GM18858 (cell line): ENCODE data around the gene UTP15.

Source experiments
- ATAC-seq: cut with Tn5 transposase; IDR thresholded peaks from one replicate; pipeline ENCODE4 v1.9.1; 2021; ENCODE audit not compliant: unreplicated experiment

UTP15 gene, protein sequence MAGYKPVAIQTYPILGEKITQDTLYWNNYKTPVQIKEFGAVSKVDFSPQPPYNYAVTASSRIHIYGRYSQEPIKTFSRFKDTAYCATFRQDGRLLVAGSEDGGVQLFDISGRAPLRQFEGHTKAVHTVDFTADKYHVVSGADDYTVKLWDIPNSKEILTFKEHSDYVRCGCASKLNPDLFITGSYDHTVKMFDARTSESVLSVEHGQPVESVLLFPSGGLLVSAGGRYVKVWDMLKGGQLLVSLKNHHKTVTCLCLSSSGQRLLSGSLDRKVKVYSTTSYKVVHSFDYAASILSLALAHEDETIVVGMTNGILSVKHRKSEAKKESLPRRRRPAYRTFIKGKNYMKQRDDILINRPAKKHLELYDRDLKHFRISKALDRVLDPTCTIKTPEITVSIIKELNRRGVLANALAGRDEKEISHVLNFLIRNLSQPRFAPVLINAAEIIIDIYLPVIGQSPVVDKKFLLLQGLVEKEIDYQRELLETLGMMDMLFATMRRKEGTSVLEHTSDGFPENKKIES

DNA sequence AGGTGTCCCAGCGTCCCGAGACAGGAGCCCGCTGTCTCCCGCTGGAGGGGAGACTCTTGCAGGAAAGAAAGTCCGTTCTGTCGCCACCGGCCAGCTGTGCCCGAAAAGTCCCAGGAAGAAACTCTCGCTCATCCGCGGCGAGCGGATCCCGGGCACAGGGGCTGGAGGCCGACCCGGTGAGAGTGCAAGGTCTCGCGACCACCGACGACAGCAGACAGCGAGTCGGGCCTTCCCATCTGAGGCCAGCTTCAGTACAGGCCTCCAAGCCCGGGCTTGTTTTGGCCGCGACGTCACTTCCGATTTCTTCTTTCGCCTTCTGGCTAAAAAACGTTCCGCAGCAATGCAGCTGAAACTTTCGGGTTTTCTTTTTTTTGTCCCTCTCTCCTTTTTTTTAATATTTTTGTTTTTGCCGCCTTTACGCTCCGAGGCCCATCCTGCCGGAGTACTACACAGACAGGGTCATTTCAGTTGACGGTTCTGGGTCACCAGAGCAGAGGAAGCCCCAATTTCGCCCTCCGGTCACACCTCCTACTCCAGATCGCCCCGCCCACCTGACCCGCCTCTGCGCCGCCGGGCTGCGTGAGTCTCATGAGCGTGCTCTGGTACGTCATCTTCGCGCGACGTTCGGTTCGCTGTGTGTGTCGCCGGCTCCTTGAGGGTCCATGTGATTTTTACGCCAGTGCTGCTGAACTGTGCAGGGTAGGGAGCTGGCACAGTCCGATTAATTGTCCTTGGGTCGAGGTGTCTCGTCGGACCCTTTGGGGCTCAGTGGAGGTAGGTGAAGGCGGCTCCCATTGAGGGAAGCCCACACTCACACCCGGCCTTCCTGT lies at the start of gene UTP15, which contains the start of gene ANKRA2:
Gene UTP15, plus strand, starts transcription at position 605 of the 830 bp plus-strand sequence. CDS start 1,602 bp downstream, outside the sequence.
Gene ANKRA2, minus strand, starts transcription at position 501 of the 830 bp plus-strand sequence. CDS start 2,758 bp downstream, outside the sequence.
- peak; percentile 72 for ATAC-seq

DNA sequence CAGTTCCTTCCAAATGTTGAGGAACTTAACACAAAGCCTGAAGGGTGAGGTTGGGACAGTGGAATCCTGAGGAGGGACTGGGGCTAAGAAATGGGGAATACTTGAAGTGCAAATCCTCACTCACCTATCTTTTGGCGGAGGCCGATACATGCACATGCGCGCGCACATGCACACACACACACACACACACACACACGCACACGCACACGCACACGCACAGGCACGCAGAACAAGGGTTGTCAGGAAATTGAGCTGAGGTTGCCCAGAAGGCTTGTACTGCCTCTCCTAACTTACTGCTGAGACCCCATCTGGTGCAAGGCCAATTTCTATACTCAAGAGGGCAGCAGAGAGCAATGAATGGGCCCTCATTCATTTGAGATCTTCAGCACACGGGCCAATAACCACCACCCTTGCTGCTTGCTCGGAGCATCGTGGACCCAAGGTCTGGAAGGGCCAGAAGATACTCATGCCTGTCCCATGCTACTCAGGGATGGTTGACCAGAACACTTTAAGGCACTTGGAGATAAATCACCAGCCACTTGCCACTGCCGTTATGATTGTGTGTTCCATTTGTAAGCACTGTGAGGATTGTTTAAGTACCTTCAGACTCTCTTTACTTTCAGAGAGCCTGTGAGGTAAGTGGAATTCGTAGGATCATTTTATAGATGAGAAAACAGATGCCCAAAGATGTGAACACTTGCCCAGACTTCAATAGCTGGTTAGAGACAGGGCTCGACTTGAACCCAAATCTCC lies 45.8 kb upstream of the UTP15 start:
- peak; percentile 93 for ATAC-seq

DNA sequence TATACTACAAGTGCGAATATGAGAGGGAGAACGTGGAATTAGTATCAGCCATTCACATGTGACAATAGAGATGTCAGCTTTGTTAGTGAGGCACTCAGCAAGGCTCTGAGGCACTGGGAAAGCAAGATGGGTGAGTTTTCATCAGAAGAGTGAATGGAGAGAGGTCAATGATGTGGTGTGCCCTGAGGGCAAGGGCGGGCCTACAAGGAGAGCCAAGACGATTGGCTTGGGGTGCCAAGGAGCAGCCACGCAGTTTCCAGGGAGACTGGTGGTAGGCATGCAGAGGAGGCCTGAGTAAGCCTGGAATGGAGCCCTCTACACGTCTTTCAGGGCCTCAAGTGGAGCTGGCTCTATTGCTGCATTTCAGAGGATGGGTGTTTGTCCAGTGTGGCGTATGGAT lies 42.6 kb upstream of the UTP15 start:
- no peak for ATAC-seq

DNA sequence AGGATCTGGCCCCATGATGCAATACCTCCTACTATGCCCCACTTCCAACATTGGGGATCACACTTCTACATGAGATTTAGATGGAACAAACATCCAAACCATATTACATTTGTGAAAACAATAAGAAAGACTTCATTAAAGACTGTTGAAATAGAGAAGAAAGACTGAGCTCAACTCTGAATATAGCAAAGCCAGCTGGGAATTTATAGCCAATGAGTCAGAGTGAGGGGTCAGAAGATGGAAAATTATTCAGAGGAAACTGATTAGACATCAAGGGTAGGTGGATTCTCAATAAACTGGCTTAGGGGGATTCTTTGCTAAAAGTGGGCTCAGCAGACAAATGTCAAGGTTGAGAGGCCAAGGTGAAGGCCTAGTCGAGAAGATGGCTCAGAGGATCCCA lies 41.7 kb upstream of the UTP15 start:
- ATAC-seq, result no peak

DNA sequence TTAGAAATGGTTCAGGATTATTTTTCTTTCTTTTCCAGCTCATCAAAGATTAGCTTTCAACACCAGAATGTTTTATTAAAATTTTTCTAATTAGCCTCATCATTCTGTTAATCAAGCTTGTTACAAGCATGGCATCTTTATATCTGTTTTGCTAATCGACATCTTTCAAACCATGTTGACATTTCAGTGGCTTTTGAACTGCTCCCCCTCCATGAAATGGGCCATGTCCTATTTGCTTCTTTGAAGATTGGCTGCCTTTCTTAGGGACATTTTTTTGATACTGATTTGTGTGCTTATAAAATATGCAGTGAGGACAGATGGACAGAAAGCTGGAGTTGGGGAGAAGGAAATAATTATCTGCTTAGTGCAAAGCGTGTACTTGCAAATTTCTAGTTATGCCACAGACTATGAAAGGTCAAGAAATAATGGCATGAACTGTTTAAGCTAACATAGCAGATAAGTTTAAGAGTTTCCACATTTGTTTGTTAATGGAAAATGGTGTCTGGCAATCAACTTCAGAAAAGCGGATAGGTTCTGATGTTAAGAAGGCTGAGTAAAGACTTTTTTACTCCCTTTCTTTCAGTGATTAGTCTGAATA lies 39.8 kb upstream of the UTP15 start:
- no peak for ATAC-seq

DNA sequence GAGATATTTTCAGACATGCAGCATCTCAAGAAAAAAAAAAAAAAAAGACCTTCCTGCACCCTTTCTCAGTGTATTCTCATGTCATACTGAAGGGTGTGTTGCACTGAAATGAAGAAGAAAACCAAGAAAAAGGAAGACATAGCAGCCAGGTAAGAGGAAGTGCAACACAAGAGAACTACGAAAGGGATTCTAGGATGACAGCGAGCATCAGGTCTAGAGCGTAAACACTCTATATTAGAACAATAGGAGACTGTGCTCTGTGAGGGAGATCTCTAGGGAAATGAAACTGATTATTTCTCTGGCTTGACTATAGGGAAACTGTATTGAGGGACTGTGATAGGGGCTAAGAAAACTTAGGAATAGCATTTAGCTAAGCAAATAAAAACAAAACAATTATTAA lies 37.3 kb upstream of the UTP15 start:
- no peak for ATAC-seq

DNA sequence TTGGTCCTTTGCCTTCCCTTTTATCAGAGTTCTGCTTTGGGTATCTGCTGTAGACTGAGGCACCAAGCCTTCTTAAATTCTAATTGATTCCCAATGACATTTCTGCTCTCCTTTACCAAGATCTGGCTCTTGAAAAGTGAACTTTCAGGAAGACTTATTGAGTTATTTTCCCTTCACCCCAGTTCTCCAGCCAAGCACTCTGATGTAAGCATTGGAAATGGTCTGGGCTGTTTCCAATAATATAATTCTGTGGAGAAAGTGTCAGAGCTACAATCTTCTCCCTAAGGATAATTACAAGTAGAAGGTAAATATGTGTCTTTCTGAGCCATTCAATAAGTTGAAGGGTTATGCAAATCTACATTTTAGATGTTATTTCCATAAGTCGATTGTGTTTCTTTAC lies 36.5 kb upstream of the UTP15 start:
- ATAC-seq, result no peak

DNA sequence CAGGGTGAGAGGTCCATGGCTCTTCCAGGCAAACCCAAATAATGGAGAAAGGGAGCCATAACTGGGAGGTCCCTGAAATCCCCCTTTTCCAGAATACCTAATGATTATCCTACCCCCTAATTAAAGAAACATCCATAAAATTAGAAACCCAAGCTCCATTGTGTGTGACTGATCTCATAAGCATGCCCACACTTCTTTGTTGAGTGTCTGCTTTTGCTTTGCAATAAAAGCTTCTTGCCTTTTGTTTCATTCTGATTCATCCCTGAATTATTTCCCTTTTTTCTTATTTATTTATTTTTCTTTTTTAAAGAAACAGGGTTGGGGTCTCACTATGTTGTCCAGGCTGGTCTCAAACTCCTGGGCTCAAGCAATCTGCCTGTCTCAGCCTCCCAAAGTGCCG lies 34.2 kb upstream of the UTP15 start:
- no peak for ATAC-seq

DNA sequence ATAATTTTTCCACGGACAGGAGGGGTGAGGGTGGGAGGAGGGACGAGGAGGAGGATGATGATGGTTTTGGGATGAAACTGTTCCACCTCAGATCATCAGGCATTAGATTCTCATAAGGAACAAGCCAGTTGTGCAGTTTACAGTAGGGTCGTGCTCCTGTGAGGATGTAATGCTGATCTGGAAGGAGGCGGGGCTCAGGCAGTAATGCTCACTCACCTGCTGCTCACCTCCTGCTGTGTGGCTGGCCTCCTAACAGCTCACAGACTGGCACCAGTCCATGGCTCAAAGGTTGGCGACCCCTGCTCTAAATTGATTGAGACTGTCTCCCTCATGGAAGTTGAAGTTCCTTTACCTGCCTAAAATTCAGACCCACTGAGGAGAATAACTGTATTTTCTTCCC lies 33.3 kb upstream of the UTP15 start:
- ATAC-seq, result no peak

DNA sequence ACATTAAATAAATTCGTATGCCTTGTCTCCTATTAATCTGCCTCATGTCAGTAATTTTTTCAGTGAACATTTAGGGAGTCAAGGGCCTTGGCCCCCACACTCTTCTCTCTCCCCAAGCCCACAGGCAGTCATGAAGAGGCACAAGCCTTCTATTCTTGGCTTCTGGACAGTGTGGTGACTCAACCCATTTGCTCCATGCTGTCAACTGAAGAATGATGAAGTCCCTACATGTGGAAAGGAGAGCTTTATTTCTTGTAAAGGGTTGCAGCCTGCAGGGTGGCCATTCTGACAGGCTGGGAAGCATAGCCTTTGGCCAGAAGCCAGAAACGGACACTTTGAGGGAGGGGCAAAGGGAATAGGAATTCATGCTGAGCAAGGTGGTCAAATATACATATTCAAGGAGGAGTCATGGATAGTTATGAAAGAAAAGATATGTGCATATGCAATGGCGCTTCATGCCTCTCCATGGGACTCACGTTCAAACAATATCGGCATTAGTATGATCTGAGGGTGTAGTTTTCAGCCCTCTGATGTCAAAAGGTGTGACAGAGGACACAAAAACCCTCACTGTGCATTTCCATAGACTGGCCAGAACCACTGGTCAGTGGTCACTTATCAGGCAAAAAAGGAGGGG lies 31.4 kb upstream of the UTP15 start:
- no peak for ATAC-seq

DNA sequence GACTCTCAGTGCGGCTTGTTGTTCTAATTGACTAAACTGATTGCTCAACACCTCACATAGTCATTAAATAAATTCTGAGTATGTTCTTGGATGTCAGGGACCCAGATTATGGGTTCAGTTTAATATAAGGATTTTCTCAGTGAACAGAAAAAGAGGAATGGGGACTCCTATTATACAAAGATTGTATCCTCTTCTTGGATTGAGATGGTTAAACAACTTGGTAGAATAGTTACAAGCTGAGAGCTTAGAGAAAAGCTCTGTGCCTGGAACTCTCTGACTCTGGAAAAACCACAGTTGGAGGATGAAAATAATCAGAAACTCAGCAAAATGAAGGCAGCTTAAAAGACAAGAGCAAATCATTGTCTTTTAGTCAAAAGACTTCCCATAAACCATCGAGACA lies 30.6 kb upstream of the UTP15 start:
- no peak for ATAC-seq

DNA sequence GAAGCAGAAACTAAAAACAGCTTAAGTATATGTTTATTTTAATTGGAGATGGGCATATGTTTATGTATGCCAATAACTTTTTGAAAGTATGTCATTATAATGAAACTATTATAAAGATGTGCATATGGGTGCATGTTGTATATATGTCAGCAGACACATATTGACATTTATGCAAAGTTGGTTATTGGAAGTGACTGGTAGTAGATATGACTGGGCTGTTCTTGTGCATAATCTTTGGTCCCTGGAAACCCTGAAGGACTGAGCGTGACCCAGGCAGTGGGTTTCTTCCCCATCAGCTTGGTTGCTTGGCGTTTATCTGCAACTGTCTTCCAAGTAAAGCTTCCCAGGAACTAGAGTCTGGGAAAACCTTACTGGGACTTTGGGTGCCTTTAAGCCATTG lies 25.8 kb upstream of the UTP15 start:
- no peak for ATAC-seq

DNA sequence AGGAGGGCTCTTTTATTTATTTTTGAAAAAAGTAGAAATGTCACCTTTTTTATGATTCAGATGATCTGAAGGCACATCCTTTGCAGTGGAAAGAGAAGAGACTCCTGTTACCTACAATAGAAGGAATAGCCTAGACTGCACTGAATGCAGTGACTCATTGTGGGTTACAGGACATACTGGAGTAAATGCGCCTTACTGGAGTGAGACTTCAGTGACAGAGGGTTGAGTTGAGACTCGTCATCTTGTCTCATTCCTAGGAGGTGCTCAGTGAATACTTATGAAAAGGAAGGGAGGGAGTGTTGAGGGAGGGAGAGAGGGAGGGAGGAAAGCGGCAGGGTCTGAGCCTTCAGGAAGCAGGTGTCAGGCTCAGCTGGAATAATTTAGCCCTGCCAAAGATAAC lies 25.4 kb upstream of the UTP15 start:
- ATAC-seq, result no peak

DNA sequence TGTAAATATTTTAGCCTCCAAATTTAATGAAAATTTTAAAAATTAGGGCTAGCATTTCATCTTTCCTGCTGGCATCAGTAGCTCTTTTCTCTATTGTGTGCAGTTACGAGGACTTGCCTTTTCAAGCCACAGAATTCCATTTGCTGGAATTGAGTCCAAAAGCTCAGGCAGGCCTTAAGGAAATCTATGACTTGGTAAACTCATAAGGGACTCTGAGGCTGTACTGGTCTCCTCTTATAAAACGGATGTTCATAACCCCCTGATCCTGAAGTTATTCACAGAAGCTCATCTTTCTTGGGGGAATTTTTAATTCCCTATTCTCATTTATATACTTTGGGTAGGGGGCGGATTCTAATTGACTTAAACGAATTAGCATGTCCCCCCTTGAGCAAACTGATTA lies 23.5 kb upstream of the UTP15 start:
- no peak for ATAC-seq

DNA sequence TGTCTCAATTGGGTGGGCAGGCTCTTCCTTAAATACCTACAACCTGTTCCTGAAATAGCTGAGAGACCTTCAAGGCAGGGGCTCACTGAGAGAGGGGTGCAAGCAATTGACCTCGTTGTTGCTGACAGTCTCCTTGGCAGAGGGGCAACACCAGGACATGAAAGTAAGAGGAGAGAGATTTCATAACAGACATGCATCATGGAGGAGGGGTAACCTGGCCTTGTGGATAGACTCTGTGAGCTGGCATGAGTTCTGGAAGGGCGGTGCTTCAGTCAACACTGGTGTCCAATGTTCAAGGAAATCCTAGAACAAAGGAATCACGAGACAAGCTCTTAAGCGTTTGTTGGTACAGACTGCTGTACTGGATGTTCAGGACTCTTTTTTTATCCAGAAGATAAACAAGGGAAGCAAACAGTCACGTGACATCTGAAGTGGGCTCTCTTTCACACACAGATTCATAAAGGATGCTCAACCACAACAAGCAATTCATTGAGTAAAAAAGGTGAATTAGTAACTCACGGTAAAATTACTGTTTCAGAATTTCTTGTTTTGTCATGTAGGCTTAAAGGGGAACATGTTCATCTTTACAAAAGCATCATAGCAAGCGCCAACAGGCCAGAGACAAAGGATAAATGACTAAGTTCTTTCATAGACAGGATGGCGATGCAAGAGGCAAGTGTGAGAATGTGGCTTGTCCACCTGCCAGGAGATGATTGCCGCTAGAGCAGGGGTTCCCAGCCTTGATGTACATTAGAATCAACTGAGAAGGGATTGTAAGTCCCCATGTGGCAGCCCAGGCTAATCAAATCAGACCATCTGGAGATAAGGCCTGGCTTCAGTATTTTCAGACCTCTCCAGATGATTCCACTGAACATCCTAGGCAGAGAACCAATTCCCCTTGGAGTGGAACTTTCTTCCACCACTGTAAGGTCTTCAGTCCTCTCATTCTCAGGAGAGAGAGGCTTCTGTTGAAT lies 20.8 kb upstream of the UTP15 start:
- ATAC-seq, result no peak

DNA sequence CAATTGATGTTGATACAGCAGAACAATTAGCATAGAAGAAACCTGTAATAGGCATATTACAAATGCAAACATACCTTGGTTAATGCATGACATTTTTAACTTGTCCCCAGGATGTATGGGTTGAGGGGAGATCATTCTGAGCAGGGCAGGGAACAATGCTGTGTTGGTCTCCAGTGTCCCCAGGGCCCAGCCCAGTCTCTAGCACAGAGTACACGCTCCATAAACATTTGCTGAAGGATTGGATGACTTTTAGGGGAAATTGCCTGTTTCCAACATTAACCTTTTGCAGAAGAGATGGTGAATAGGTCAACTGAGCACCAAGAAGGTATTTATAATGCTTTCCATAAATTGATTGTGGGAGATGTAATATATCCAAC lies 20.2 kb upstream of the UTP15 start:
- no peak for ATAC-seq

DNA sequence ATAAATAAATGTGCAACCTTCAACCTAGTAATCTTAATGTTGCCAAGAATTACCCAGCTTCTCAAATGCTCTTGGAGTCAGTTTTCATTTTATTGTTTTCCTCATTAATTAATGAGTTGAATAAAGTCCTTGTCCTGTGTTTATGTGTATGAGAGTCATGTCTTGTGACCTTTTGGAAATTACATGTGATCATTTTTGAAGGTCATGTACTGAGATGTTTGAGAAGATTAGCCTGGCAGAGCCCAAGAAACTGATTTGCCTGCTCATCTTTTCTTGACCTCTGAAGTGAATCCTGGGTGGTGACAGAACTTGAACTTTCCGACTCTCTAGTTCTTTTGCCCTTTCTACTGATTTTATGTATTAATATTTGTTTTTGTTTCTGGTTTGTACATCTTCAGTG lies 15.5 kb upstream of the UTP15 start:
- no peak for ATAC-seq

DNA sequence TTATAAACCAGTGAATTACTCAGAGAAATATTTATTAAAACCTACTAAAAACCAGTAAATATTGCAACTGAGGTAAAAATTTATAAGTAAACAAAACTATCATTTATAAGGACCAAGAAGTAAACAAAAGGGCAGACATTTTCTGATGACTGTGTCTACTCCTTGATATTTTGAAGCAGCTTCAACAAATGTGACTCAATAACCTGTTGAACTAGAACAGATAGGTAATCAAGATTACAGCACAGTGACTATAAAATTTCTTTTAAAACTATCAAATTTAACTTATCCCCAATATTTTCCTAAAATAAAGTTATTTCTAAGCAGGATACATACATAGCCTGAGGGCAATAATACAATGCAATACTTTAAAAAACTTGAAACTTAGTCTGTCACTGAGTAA lies 12.9 kb upstream of the UTP15 start:
- no peak for ATAC-seq

DNA sequence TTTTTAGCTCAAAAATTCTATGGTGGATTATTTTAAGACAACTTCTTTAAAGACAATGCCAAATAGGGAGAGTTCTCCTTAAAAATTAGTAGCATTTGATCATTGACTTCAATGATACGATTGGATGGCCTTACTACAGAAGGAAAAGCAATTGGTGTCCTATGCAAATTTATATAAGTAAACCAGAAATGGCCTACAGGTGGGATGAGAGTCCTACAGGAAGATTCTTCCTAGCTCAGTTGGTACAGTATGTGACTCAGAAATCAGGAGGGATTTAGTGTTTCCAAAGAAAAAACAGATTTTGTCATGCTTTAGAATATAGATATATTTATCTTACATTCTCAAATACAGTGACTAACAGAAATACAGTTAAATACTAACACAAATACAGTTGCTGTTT lies 6.6 kb upstream of the UTP15 start:
- ATAC-seq, result no peak
